WERI-Rb-1 (cell line): ENCODE measurements around the gene C1orf226.
A peak's percentile ranks its signal among the peaks of the same experiment; 100 is the strongest.

Experiments used
- DNase-seq: peaks from one replicate; pipeline ENCODE4 v3.0.0-alpha.2; 2020
- H3K27ac ChIP-seq: fragments of 250-450 bp; sonication (Bioruptor Pico); 2 replicates; pipeline ENCODE4 v1.5.1; 2020; ENCODE audit warnings: mild to moderate bottlenecking, moderate library complexity
- H3K27me3 ChIP-seq: fragments of 250-450 bp; sonication (Bioruptor Pico); 2 replicates; pipeline ENCODE4 v1.5.1; 2021; ENCODE audit warnings: mild to moderate bottlenecking, low read depth, moderate library complexity; ENCODE audit not compliant: insufficient read depth, severe bottlenecking
- H3K36me3 ChIP-seq: fragments of 250-450 bp; sonication (Bioruptor Pico); 2 replicates; pipeline ENCODE4 v1.5.1; 2020; ENCODE audit warnings: mild to moderate bottlenecking, moderate library complexity
- H3K4me3 ChIP-seq: 2 replicates; pipeline ENCODE4 v1.5.1; 2011; ENCODE audit warnings: low read depth, mild to moderate bottlenecking, control low read depth, low read length
- H3K9me3 ChIP-seq: fragments of 250-450 bp; sonication (Bioruptor Pico); 2 replicates; pipeline ENCODE4 v1.5.1; 2021; ENCODE audit warnings: mild to moderate bottlenecking, moderate library complexity; ENCODE audit not compliant: severe bottlenecking
- CTCF ChIP-seq: IDR thresholded peaks from 2 replicates; pipeline ENCODE4 v1.5.1; 2011; ENCODE audit warnings: low read depth, mild to moderate bottlenecking, control low read depth, inconsistent platforms, low read length

Gene C1orf226

GRCh38 chr1:162386292-162387225 lies 5.0 kb downstream of the C1orf226 start:
- no peak overlapping the region for H3K27ac ChIP-seq

GRCh38 chr1:162387226-162388082 lies 5.9 kb downstream of the C1orf226 start:
- Histone ChIP-seq H3K36me3 (peaks cover 11% of the 10 kb centered on the region), H3K4me3 (no peak overlapping the region), H3K27ac (no peak overlapping the region), H3K27me3 (peaks cover 25% of the 10 kb centered on the region), H3K9me3 (no peaks in the 10 kb centered on the region)
- no peak for TF ChIP-seq CTCF
- no peak for DNase-seq

More at GRCh38 chr1:162386292-162387225, 5.0 kb downstream of the C1orf226 start:
- H3K9me3 ChIP-seq, result no peaks in the 10 kb centered on the region
- no peak overlapping the region for H3K4me3 ChIP-seq
- TF ChIP-seq CTCF, result no peak
- H3K36me3 ChIP-seq, result peaks cover 11% of the 10 kb centered on the region
- DNase-seq, result no peak
- peaks cover 24% of the 10 kb centered on the region for H3K27me3 ChIP-seq

- no peak overlapping the region for H3K27ac ChIP-seq
- peaks cover 25% of the 10 kb centered on the region for H3K27me3 ChIP-seq
- no peak overlapping the region for H3K4me3 ChIP-seq
- DNase-seq, result no peak
- H3K9me3 ChIP-seq, result no peaks in the 10 kb centered on the region
- peaks cover 10% of the 10 kb centered on the region for H3K36me3 ChIP-seq
- no peak for TF ChIP-seq CTCF
Measured at GRCh38 chr1:162388083-162388594, 6.6 kb downstream of the C1orf226 start.

GRCh38 chr1:162388615-162389014 lies 7.1 kb downstream of the C1orf226 start:
- peaks cover 25% of the 10 kb centered on the region for H3K27me3 ChIP-seq
- peaks cover 5% of the 10 kb centered on the region for H3K36me3 ChIP-seq
- no peak for DNase-seq
- no peaks in the 10 kb centered on the region for H3K9me3 ChIP-seq
- H3K27ac ChIP-seq, result no peak overlapping the region
- no peak for TF ChIP-seq CTCF
- H3K4me3 ChIP-seq, result no peak overlapping the region

GRCh38 chr1:162389021-162389818 lies 7.7 kb downstream of the C1orf226 start:
- no peak overlapping the region for H3K4me3 ChIP-seq
- DNase-seq, result peak; percentile 78
- no peaks in the 10 kb centered on the region for H3K36me3 ChIP-seq
- peaks cover 25% of the 10 kb centered on the region for H3K27me3 ChIP-seq
- no peak overlapping the region for H3K27ac ChIP-seq
- no peaks in the 10 kb centered on the region for H3K9me3 ChIP-seq
- no peak for TF ChIP-seq CTCF
